ENCODE measurements around the gene IFIH1.
A peak's percentile ranks its signal among the peaks of the same experiment; 100 is the strongest.

The IFIH1 gene

GRCh38 chr2:162327134-162327769 lies 8.8 kb upstream of the IFIH1 start:
- DNase-seq (ENCODE audit: low read depth): no peak
- peak; percentile 36 for TF ChIP-seq CTCF (IDR thresholded peaks at IDR 0.05; ENCODE audit: insufficient read depth, low read depth, low read length, missing control alignments)
- no peak overlapping the region for H3K4me3 ChIP-seq (ENCODE audit: low read depth, low read length)

GRCh38 chr2:162324953-162325352 lies 6.5 kb upstream of the IFIH1 start:
- H3K4me3 ChIP-seq (ENCODE audit: low read depth, low read length): no peak overlapping the region
- DNase-seq (ENCODE audit: low read depth): no peak
- TF ChIP-seq CTCF (IDR thresholded peaks at IDR 0.05; ENCODE audit: insufficient read depth, low read depth, low read length, missing control alignments): no peak

GRCh38 chr2:162320864-162321517 lies 2.5 kb upstream of the IFIH1 start:
- no peak for DNase-seq (ENCODE audit: low read depth)
- TF ChIP-seq CTCF (IDR thresholded peaks at IDR 0.05; ENCODE audit: insufficient read depth, low read depth, low read length, missing control alignments): no peak
- H3K4me3 ChIP-seq (ENCODE audit: low read depth, low read length): peak overlapping the region; percentile 70

- peak; percentile 38 for DNase-seq (ENCODE audit: low read depth)
- no peak for TF ChIP-seq CTCF (IDR thresholded peaks at IDR 0.05; ENCODE audit: insufficient read depth, low read depth, low read length, missing control alignments)
- H3K4me3 ChIP-seq (ENCODE audit: low read depth, low read length): peak overlapping the region; percentile 70
Observed at GRCh38 chr2:162317861-162318327, 590 bp downstream of the IFIH1 start.

DNA sequence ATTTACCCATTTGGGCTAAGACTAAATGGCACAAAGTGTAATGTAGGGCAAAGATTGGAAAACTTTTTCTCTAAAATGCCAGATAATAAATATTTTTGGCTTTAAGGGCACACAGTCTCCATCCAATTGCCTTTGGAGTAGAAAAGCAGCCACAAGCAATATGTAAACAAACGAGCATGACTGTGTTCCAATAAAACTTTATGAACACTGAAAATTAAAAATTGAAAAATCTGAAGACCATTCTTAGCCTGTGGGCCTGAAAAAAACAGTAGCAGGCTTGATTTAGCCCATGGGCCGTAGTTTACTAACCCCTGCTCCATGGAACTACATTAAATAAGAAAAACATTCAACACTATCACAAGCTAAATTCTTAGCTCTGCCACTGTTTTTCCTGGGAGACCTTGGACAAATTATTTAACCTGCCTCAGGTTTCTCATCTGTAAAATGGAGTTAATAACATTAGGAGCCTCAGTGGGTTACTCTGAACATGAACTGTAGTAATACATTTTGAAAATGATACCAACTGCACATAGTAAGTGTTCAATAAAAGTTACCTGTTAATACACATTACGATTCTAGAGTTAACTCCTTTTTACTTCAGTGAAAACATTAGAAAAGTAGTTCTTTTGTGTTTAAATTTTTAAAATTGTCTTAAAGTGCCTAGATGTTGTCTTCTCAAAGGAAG lies 1.3 kb downstream of the IFIH1 start:
- DNase-seq (ENCODE audit: low read depth): peak; percentile 15
- TF ChIP-seq CTCF (IDR thresholded peaks at IDR 0.05; ENCODE audit: insufficient read depth, low read depth, low read length, missing control alignments): no peak
- H3K4me3 ChIP-seq (ENCODE audit: low read depth, low read length): peak overlapping the region; percentile 70

DNA sequence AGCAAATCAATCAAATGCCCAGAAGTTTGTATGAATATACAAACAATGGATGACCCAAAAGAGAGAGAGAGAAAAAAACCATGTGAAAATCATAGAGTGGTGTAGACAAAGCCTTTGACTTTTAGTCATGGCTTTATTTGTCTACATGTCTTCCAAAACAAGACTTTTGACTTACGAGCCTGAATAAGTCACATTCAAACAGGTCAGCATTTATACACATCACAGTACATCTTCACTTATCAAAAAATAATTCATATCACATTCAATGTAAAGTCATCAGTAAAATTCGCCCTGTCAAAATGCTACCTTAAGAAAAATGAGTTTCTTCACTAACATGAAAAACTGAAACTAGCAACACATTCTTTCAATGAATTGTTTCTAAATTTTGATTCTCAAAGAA lies 1.9 kb downstream of the IFIH1 start:
- no peak for TF ChIP-seq CTCF (IDR thresholded peaks at IDR 0.05; ENCODE audit: insufficient read depth, low read depth, low read length, missing control alignments)
- peak overlapping the region; percentile 70 for H3K4me3 ChIP-seq (ENCODE audit: low read depth, low read length)
- no peak for DNase-seq (ENCODE audit: low read depth)
